Mammary microvascular endothelial cell (primary cell): ENCODE measurements around the gene TMSB10. TPM values are rescaled to one million over a fixed set of nuclear protein-coding genes. Genes with fewer than 3 reads are reported as not detected.

Experiments used
- total RNA-seq: library from RNA; depleted of rRNA; stranded (reverse); fragments of >200 nt; gene quantifications from 2 replicates; pipeline ENCODE4 v1.2.3, GENCODE V29; 2015

Gene TMSB10
- total RNA-seq: 13,420 and 14,223 TPM in 2 replicates

GRCh38 chr2:84905181-84906107 lies at the start of gene TMSB10:
TMSB10 (plus strand) TSS chr2:84905656.

GRCh38 chr2:84880645-84881521 lies 24.6 kb upstream of the TMSB10 start, which contains the start of gene TRABD2A:
TRABD2A (minus strand) TSS chr2:84881084; CDS start chr2:84881039, 45 bp downstream.

Other genes with a start within 250 kb of the TMSB10 start
- gene TRABD2A, start 24.6 kb upstream of the TMSB10 start, total RNA-seq: 0.60 and 2.9 TPM in 2 replicates
- 52.4 and 53.7 TPM in 2 replicates for gene KCMF1, start 65.5 kb downstream of the TMSB10 start, total RNA-seq
- 2.7 and 2.8 TPM in 2 replicates for gene TCF7L1, start 227.7 kb downstream of the TMSB10 start, total RNA-seq